ENCODE results near the gene ZIC4. TPM values are rescaled to one million over a fixed set of nuclear protein-coding genes. Genes with fewer than 3 reads are reported as not detected.

The ZIC4 gene
- total RNA-seq, 1 donor: not detected

GRCh38 chr3:147336543-147337278 is 69.6 kb downstream of the ZIC4 start:
- no peak for TF ChIP-seq CTCF (IDR thresholded peaks at IDR 0.05; ENCODE audit: insufficient read depth, low read depth, low read length)
- H3K4me3 ChIP-seq (ENCODE audit: low read depth, low read length): no peak overlapping the region
- no peak for DNase-seq (ENCODE audit: low read depth)

Other genes starting within 250 kb of the ZIC4 start
- gene ZIC1, start 2.8 kb upstream of the ZIC4 start, total RNA-seq: not detected in 2 replicates